Stimulated activated CD4-positive, alpha-beta T cell treated with anti-CD3 and anti-CD28 coated beads, TNF-alpha, amount 100 ng/mL, for 24 hours (primary cell): Measurements from ENCODE around the gene UBE3D.

Experiments used
- DNase-seq, 3 experiments: peaks; one replicate each; pipeline ENCODE4 v3.0.0-alpha.2; 2020; ENCODE audit warnings: low read depth in 3 of 3

UBE3D gene, protein sequence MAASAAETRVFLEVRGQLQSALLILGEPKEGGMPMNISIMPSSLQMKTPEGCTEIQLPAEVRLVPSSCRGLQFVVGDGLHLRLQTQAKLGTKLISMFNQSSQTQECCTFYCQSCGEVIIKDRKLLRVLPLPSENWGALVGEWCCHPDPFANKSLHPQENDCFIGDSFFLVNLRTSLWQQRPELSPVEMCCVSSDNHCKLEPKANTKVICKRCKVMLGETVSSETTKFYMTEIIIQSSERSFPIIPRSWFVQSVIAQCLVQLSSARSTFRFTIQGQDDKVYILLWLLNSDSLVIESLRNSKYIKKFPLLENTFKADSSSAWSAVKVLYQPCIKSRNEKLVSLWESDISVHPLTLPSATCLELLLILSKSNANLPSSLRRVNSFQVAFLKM

DNA sequence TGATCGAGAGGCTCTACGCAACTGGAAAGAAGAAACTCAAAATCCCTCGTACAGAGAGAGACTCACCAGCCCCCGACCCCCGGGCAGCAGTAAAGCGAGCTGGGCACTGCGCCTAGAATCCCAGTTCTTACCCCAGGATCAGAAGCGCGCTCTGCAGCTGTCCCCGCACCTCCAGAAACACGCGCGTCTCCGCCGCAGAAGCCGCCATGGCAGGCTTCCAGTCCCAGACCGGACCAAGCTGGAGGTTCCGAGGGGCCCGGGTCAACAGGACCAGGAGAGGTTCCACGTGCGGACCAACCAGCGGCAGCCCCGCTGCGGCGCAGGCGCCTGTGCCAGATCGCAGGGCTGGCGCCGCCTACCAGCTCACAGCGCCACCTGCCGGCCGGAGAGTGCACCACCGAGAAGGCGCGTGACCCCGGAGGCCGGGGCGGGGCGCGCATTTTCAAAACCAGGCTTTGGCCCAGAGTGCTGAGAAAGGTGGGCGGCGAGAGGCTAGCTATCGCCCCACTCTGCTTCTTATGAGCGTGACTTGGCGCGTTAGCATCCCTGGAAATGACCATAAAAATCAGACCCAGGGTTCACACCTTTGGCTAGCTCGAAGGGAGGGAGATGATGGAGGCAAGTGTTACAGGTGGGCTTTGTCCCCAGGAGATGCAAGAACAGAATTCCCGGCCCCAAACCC is at the start of gene UBE3D:
TSS of gene UBE3D (minus strand) at position 331 of the 682 bp plus-strand sequence. CDS start at position 208, 123 bp downstream.
- peak; percentile 88 to 90 (median 89) for DNase-seq

DNA sequence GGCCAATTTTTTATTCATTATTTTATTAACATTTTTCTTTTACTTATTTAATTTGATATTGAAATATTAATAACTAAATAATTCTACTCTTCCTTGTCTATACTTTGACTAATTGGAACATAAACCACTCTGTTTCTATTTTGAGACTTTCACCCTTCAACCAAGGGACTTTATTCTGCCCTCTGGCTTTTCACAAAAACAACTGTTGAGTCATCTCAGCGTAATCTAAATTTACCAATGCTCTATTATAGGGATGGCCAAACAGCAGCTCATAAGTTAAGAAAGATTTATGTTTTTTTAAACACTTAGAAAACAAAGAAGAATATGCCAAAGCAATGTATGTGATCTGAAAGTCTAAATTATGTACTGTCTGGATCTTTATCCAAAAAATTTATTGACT is 48.5 kb upstream of the UBE3D start:
- DNase-seq = no peak

DNA sequence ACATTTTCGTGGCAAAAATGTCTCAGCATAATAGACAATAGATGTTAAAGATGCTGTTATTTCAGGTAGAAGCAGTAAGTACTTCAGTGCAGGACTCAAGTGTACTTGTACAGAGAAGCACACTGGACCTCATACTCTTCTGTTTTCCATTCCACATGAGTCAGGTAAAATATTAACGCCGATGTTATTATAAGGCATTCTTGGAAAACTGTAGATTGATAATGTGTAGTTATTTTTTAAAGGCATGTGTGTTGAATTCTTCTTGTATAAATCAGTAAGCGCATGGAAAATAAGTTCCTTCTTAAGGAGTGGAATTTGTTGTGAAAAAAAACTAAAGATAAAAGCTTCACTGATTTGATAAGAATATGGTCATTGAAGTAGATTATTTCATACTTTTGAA is 47.6 kb upstream of the UBE3D start:
- DNase-seq = no peak

DNA sequence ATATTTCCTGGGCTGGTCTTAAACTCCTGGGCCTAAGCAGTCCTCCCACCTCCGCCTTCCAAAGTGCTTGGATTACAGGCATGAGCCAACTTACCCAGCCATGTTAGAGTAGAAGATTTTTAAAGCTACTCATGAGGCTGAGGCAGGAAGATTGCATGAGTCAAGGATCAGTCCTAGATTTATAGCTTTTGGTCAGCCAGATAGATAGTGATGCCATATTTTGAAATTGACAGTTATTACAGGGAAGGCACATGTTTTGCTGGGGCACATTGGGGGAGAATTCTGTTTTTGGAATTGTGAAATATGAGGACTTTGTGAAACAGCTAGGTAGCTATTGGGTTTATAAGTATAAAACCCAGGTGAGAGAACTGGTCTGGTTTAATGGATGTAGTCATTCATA is 42.7 kb upstream of the UBE3D start:
- DNase-seq = no peak

DNA sequence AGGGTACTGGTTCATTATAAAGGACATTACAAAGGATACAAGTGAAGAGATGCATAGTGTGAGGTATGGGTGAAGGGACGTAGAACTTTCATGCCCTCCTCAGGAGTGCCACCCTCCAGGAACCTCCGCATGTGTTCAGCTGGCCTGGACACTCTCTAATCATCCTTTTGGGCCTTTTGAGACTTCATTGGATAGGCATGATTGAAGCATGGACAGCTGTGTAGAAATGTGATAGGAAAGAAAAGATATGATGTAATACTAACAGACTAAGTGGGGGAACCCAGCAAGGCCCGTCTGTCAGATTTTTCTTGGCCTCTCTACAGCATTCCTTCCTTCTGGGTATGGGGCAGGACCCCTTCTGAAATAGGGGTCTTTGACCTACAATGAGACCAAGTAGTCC is 32.9 kb upstream of the UBE3D start:
- no peak for DNase-seq

DNA sequence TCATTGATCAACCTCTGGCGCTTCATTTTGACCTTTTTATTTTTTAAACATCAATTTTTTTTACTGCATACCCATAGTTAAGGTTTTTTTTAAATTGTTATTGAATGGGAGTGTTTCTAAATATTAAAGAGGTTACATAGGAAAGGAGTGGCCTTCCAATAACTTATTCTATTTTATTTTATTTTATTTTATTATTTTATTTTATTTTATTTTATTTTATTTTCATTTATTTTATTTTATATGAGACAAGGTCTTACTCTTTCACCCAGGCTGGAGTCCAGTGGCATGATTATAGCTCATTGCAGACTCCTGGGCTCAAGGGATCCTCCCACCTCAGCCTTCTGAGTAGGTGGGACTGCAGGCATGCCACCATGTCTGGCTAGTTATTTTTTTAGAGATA is 32.0 kb upstream of the UBE3D start:
- DNase-seq = no peak

DNA sequence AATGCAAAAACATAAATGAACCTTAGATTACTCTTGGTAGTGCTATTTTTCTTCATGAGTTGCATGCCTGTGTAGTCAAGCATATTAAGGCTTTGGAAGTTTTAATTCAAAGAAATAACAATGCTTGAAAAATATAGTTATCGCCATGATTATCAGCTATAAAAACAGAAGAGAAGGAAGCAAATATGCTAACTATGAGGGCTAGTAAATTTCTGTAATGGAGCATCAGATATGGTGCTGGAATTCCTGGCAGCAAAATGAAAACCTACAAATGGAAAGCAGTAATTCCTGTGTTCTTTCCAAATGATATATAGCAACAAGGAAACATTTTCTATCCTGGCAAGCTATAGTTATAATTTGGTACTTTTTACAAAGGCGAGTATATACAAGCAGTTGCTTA is 31.6 kb upstream of the UBE3D start:
- DNase-seq = no peak

DNA sequence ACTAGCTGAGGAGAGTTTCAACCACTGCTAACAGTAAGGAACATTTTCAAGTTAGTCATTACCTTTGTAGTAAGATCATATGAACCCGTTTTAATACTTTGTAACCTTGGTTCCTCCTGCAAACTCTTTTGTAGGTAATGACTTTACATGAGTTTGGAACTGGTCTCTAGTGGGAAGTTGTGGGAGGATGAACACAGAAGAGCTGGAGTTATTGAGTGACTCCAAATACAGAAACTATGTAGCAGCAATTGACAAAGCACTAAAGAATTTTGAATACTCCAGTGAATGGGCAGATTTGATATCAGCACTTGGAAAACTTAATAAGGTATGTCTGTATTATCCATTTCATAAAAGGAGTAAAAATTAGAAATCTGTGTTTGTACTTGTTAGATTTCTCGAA is 31.1 kb upstream of the UBE3D start:
- DNase-seq = no peak

DNA sequence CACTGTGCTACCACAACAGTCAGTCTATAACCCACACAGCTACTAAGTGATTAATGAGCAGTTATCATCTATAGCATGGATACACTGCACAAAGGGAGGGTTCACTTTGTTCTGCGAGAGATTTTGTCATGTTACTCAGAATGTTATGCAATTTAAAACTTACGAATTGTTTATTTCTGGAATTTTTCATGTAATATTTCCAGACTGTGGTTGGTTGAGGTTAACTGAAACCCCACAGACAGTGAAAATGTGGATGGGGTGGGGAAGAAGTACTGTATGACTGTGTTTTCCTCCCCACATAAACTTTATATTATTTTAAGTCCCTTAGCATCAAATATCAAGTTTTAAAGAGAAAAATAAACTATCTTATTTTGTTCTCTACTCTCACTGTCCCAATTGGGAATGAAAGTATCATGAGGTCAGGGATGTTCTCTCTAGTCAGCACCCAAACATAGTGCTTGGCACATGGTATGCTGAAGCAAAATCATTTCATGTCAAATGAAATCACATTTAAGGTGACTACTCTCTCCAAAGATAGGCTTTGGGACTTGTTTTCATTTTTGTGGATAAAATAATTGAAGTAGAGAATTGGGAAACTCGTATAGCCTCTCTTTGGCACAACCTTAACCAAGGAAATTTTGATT is 27.2 kb upstream of the UBE3D start:
- DNase-seq = no peak

DNA sequence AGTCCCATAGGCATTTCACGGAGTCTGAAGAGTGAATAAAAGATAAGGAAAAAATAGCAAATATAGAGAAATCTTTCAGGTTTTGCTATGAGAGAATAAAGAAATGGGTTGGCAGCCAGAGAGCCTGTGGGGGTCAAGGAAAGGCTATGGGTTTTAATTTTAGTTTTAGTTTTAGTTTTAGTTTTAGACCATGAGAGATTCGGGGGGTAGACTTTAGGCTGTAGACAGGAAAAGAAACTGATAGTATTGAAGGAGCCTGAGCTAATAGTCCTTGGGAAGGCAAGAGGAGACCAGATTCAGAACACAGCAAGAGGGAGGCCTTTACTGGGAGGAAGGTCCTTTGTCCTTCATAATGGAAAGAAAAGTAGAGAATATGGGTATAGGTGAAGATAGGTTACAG is 21.1 kb upstream of the UBE3D start:
- DNase-seq = no peak

DNA sequence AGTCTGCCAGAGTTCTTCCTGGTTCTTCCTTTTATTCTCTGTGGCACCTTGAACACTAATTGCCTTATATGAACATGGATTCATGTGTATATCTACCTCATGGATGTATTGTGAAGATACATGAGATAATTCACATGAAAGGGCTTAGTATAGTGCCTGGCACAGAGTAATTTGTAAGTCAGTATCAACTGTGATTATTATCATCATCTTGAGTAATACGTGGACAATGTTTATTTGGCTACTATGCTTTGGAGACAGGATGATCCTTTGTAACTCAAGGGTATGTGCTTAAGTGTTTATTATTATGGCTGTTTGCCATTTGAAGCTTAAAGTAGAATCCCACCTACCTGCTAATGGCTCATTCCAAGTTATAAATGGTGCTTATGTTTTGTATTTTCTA is 17.8 kb upstream of the UBE3D start:
- DNase-seq = no peak

DNA sequence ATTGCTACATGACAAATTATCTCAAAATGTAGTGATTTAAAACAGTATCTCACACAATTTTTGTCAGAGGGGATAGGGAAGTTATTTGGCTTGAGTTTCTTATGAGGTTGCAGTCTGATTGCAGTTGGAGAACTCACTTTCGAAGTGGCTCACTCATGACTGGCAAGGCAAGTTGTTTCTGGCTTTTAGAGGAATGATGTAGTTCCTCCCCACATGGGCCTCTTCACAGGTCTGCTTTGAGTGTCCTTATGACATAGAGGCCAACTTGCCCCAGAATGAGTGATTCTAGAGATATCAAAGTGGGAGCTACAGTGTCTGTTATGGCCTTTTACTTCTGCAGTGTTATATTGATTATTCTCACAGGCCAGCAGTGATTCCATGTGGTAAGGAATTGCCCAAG is 8.0 kb upstream of the UBE3D start:
- no peak for DNase-seq

DNA sequence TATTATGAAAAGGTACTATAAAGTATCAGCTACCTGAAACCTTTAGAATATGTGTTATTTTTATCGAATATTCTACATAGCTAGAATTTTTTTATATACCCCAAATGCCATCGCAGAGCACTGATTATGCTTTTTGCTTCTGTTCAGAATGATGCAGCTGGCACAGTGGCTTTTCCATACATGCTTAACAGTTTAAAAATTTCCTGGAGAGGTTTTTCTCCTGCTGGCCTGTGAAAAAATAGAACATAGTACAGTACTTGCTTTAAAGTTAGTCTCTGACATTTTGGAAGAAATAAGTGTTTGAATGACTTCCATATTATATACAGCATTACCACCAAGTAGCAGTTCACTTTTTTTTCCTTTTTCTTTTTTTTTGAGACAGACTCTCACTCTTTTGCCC is 7.1 kb upstream of the UBE3D start:
- DNase-seq = no peak

DNA sequence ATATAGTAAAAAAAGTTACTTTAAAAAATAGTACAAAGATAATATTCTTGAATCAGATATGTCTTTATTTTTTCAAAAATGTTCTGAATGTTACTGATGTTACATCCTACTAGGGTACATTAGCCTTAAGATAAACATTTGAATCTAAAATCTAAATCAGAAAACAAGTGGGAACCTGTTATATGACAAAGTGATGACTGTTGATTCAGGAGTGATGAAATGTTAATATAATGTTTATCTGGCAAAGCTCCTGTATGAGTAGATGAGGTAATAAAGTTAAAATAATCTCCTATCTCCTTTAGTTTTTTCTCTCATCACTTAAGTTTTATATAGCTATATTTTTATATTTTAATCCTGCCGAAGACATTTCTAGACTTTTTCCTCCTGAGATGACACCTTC is 6.1 kb upstream of the UBE3D start:
- no peak for DNase-seq

DNA sequence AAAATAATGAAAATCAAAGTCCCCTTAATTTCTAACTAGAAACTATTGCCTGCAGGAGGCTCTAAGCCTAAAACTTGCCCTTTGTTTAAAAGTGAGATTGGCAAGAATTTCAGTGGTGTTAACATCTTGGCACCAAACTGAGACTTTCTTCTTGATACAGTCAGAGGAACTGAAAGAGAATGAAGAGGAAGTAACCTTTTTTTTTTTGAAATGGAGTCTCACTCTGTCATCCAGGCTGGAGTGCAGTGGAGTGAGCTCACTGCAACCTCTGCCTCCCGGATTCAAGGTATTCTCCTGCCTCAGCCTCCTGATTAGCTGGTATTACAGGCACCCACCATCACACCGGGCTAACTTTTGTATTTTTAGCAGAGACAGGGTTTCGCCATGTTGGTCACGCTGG is 5.4 kb upstream of the UBE3D start:
- DNase-seq = no peak

DNA sequence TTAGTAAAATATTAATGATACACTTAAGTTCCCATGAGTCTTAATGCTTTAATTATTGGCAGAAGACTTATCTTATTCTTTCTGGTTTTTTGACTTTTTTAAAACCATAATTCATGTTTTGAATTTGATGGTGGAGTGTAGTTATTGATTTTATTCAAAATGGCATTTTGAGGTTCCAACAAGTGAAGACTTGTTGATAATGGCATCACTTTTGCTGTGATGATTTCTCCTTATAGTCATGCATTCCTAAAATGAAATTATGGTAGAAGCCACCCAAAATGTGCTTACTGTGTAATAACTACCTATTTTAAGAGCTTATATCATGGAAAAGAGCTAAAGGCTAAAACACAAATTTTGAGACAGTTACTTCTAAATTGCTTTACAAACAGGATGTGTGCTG is 4.0 kb upstream of the UBE3D start:
- no peak for DNase-seq

DNA sequence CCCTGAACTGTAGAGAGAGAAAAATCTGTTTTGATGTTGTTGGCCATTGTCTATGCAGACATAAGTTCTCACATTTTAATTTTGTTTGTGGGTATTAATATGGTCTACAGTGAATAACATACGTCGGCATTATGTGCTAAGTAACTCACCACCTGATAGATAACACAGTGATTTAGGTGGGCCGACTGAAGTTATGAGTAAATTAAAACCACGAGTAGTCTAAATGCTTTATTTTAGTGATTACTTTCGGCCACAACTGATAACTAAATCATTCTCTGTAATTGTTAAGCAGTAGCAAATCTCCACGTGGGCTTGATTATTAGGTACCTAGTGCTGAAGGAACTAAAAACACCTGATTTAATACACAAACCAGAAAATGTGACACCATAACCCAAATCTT is 3.0 kb upstream of the UBE3D start:
- DNase-seq = no peak

DNA sequence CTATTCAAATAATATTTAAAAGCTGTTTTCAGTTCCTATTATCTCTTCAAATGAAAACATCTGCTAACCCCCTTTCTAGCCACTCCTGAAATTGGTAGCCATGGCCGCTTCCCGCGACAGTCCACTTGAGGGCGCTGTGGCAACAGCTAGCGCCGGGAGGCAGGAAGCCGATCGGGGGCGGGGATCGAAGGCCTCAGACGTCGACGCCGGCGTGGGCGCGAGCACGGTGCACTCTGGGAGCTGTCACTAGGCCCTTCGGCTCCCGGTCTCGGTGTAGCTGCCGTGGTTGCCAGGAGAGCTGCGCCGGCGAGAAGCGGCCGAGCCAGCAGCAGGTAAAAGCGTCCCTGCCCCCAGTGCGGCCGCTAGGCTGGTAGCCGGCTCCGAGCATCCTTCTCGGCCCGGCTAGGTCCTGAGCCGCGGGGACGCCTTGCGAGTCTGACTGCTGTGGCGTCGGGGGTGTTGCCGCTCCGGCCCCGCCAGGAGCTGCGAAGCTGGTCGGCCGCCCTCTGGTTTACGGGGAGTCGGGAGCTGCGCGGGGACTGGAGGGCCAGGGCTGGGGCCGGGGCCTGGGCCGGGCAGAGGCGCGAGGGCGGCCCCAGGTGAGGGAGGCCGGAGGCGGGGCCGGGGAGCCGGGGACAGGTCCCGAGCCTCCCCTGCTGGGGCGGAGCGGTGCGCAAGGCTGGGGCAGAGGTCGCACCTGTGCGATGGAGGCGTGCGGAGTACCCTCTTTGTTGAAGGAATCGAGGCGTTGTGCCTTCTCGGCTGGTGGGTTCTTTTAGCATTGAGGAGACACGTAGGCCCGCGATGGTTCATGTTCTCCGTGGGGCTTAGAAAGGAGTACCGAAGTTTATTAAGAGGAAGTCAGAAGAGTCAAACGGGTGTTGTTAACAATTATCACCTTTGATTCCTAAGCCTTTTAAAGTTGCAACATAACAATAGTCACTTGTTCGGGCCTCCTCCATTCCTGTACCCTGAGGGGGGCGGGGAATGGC is 2.1 kb upstream of the UBE3D start, which contains the start of gene DOP1A:
TSS of gene DOP1A (plus strand) at position 224 of the 992 bp plus-strand sequence. CDS start 29,307 bp downstream, outside the sequence.
- DNase-seq = peak; percentile 94 to 97 (median 97)

DNA sequence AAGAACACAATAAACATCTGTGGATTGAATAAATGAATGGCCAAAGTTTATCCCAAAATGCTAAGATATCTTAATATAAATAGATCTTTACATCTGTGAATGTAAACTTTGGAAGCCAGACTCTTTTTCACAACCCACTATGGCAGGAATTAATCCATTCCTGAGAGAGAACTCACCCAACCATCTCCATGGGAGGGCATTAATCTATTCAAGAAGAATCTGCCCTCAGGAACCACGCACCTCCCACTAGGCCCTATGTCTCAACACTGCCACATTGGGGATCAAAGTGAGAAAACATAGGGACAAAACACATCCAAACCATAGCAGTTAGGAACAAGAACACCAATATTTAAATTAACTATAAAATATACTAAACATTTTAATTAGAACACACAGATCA is 3.4 kb downstream of the UBE3D start:
- no peak for DNase-seq

DNA sequence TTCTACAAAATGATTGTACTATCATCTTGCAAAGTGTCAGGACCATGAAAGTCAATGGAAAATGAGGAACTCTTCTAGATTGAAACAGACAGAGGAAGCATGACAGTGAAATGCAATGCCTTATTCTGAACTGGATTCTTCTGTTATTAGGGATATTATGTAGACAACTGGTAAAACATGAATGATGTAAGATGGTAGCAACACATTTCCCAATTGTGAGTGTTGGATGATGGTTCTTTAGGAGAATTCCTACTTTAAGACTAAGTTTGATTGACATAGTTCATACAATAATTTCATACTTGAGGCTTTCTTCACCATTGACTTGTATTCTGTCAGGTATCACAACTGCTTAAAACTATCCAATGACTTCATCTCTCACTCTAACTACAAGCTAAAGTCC is 4.5 kb downstream of the UBE3D start:
- no peak for DNase-seq

DNA sequence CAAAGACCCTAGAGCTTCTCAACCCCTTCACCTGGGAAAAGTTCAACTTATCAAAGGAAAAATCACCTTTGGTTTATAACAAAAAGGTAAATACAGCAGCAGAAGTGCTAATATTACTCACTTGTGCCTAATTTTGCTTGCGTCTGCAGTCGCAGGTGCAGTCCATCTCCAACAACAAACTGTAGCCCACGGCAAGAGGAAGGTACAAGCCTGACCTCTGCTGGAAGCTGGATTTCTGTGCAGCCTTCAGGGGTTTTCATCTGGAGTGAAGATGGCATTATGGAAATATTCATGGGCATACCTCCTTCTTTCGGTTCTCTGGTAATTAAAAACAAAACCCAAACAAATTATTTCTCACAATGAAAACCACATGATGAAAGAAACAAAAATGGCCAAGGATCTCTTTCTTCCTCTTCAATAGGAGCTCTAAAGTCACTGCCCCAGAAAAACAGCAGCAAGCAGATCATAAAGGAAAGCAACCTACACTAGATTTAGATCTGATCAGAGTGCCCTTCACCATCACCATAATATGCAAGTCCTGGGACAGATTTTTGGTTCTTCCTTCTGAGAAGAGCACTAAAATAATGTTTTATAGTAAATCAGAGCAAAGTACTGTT is 7.8 kb downstream of the UBE3D start:
- DNase-seq = no peak
